WTC11 (cell line): ENCODE results near the gene CHD6. TPM values are rescaled to one million over a fixed set of nuclear protein-coding genes. Genes with fewer than 3 reads are reported as not detected.

Source experiments
- ATAC-seq: fragments of 200-7000 bp; cut with Tn5 transposase; 2 replicates; pipeline ENCODE4 v1.10.0; 2021; ENCODE audit warnings: mild to moderate bottlenecking, moderate library complexity
- CTCF ChIA-PET: fragments of 300-600 bp; sonication (Branson Sonifier 250); formaldehyde crosslinking; loops from one replicate; lab custom pipeline; 2021; ENCODE audit warnings: antibody characterized with exemption; lab: Charles Lee
- POLR2A ChIA-PET: fragments of 350-600 bp; sonication (Branson Sonifier 250); formaldehyde crosslinking; loops from one replicate; lab custom pipeline; 2021; ENCODE audit warnings: antibody characterized with exemption; lab: Charles Lee
- DNase-seq: peaks from one replicate; pipeline ENCODE4 v3.0.0; 2021; ENCODE audit warnings: low spot score
- H3K27ac Mint-ChIP-seq: 2 replicates; pipeline ENCODE4 v1.8.0; 2021; ENCODE audit warnings: mixed read lengths
- H3K27me3 Mint-ChIP-seq: 2 replicates; pipeline ENCODE4 v1.8.0; 2021; ENCODE audit warnings: low read depth, mild to moderate bottlenecking, moderate library complexity, mixed read lengths
- H3K36me3 Mint-ChIP-seq: 2 replicates; pipeline ENCODE4 v1.8.0; 2021; ENCODE audit warnings: mixed read lengths
- H3K4me1 Mint-ChIP-seq: 2 replicates; pipeline ENCODE4 v1.8.0; 2022; ENCODE audit warnings: mixed read lengths
- H3K4me3 Mint-ChIP-seq: 2 replicates; pipeline ENCODE4 v1.8.0; 2021; ENCODE audit warnings: mild to moderate bottlenecking, moderate library complexity, mixed read lengths
- H3K9me3 Mint-ChIP-seq: 2 replicates; pipeline ENCODE4 v1.8.0; 2021; ENCODE audit warnings: mixed read lengths
- CREB1 ChIP-seq: sonication (generic); formaldehyde crosslinking; IDR thresholded peaks from 2 replicates; pipeline ENCODE4 v1.8.0; 2023; ENCODE audit warnings: mild to moderate bottlenecking, missing genetic modification reagents
- HMGA2 ChIP-seq: fragments of 250-450 bp; sonication (Bioruptor Pico); IDR thresholded peaks from 2 replicates; pipeline ENCODE4 v1.4.0; 2021; ENCODE audit warnings: mild to moderate bottlenecking, moderate library complexity
- NR3C1 ChIP-seq: sonication (generic); formaldehyde crosslinking; conservative IDR thresholded peaks from 2 replicates; pipeline ENCODE4 v1.8.1; 2023; ENCODE audit warnings: low read depth, mild to moderate bottlenecking, missing genetic modification reagents
- SMAD4 ChIP-seq: sonication (generic); formaldehyde crosslinking; IDR thresholded peaks from 2 replicates; pipeline ENCODE4 v1.8.0; 2022; ENCODE audit warnings: mild to moderate bottlenecking, missing genetic modification reagents
- ZNF671 ChIP-seq: fragments of 250-450 bp; sonication (Bioruptor Pico); IDR thresholded peaks from 2 replicates; pipeline ENCODE4 v1.8.0; 2021; ENCODE audit warnings: mild to moderate bottlenecking
- total RNA-seq: library from RNA; stranded (reverse); gene quantifications from 3 replicates; pipeline ENCODE4 v1.2.3, GENCODE V29; 2021
- TF ChIP-seq, protein P1 (sequence below): sonication (generic); formaldehyde crosslinking; conservative IDR thresholded peaks from 2 replicates; pipeline ENCODE4 v1.8.1; 2023; ENCODE audit warnings: mild to moderate bottlenecking, low read depth, missing genetic modification reagents, moderate library complexity
- TF ChIP-seq, protein P2 (sequence below): sonication (generic); formaldehyde crosslinking; IDR thresholded peaks from 2 replicates; pipeline ENCODE4 v1.8.0; 2022; ENCODE audit warnings: mild to moderate bottlenecking, missing genetic modification reagents
- TF ChIP-seq, protein P3 (sequence below): sonication (generic); formaldehyde crosslinking; IDR thresholded peaks from 2 replicates; pipeline ENCODE4 v1.8.1; 2022; ENCODE audit warnings: mild to moderate bottlenecking, moderate library complexity, missing genetic modification reagents
- TF ChIP-seq, protein P4 (sequence below): fragments of 250-450 bp; sonication (Bioruptor Pico); IDR thresholded peaks from 2 replicates; pipeline ENCODE4 v1.9.0; 2021; ENCODE audit warnings: mild to moderate bottlenecking, borderline replicate concordance
- TF ChIP-seq, protein P5 (sequence below): sonication (generic); formaldehyde crosslinking; IDR thresholded peaks from 2 replicates; pipeline ENCODE4 v1.8.0; 2023; ENCODE audit warnings: missing genetic modification reagents, mild to moderate bottlenecking, borderline replicate concordance
- TF ChIP-seq, protein P6 (sequence below): sonication (generic); formaldehyde crosslinking; IDR thresholded peaks from 2 replicates; pipeline ENCODE4 v1.8.1; 2022; ENCODE audit warnings: low read depth, missing genetic modification reagents, borderline replicate concordance

Gene CHD6
- total RNA-seq, 1 experiment from 2014 or later = 52.1 TPM

DNA sequence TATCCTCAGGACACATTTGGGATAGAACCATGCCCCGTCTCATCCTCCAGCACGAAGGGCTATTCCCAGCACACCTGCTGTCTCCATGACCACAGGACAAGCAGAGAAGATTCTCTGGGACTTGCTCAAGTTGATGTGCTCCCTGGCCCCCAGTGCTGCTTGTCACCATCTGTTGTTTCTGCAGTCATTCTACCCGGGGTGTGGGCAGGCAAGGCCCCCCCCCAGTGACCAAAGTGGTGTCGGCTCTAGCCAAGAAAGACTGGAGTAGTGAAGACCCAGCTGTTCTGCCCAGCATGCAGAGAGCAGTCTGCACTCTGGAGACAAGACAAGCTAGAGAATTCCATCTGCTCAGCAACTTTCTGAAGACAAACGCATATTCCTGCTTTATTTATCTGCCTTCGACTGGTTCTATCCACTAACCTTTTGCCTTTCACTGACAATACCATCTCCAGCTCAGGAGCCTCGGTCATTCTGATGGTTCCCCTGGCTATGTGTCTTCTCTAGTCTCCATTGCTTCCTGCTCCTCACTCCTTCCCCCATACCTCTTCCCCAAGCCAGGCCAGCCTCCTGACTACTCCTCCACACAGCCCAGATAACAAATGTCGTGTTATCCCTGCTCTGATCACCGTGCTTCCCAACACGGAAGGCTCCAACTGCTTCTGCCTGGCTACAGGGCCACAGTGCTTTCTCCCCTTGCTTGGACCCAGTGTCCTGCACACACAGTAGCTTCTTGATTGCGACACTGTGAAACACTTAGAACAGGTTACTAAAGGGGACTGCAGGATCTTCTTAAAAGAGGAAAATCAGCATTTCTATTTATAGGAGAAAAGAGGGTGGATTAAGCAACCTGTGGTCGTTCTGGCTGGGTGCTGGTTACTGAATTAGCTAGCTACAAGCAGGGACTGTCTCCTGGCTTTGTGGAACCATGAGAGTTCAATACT, 164.9 kb downstream of the CHD6 start (continued):
- TF ChIP-seq, protein P1, sequence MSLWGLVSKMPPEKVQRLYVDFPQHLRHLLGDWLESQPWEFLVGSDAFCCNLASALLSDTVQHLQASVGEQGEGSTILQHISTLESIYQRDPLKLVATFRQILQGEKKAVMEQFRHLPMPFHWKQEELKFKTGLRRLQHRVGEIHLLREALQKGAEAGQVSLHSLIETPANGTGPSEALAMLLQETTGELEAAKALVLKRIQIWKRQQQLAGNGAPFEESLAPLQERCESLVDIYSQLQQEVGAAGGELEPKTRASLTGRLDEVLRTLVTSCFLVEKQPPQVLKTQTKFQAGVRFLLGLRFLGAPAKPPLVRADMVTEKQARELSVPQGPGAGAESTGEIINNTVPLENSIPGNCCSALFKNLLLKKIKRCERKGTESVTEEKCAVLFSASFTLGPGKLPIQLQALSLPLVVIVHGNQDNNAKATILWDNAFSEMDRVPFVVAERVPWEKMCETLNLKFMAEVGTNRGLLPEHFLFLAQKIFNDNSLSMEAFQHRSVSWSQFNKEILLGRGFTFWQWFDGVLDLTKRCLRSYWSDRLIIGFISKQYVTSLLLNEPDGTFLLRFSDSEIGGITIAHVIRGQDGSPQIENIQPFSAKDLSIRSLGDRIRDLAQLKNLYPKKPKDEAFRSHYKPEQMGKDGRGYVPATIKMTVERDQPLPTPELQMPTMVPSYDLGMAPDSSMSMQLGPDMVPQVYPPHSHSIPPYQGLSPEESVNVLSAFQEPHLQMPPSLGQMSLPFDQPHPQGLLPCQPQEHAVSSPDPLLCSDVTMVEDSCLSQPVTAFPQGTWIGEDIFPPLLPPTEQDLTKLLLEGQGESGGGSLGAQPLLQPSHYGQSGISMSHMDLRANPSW (CRISPR knock-in tag) = no peak
- TF ChIP-seq, protein P2, sequence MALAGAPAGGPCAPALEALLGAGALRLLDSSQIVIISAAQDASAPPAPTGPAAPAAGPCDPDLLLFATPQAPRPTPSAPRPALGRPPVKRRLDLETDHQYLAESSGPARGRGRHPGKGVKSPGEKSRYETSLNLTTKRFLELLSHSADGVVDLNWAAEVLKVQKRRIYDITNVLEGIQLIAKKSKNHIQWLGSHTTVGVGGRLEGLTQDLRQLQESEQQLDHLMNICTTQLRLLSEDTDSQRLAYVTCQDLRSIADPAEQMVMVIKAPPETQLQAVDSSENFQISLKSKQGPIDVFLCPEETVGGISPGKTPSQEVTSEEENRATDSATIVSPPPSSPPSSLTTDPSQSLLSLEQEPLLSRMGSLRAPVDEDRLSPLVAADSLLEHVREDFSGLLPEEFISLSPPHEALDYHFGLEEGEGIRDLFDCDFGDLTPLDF (CRISPR knock-in tag) = no peak
- TF ChIP-seq, protein P3, sequence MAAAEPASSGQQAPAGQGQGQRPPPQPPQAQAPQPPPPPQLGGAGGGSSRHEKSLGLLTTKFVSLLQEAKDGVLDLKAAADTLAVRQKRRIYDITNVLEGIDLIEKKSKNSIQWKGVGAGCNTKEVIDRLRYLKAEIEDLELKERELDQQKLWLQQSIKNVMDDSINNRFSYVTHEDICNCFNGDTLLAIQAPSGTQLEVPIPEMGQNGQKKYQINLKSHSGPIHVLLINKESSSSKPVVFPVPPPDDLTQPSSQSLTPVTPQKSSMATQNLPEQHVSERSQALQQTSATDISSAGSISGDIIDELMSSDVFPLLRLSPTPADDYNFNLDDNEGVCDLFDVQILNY (CRISPR knock-in tag) = no peak
- no peak for TF ChIP-seq HMGA2 (CRISPR knock-in tag)
- no peak for TF ChIP-seq ZNF671
- TF ChIP-seq, all 79 proteins: peak for 0

DNA sequence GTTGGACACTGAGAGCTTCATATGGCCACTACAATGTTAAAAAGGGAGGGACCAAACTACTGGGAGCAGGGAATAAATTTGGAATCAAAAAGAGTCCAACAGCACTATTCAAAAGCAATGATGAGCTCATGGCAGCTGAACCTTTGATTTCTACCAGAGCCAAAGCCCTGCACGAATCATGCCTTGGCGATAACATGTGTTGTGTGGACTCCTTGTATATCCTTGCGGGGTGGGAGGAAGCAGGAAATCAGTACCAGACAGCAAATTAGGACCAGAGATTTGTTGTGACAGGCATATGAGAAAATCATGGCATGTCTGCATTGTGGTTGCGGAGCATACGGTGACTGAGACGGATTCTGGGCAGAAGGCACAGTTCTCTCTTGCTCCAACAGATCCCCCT, 166.0 kb downstream of the CHD6 start:
- no peak for DNase-seq
- no peaks in the 10 kb centered on the region for H3K9me3 Mint-ChIP-seq
- no peak for ATAC-seq
- ChIA-PET CTCF (no interaction called here), POLR2A (no interaction called here)
- H3K36me3 Mint-ChIP-seq = peaks cover 85% of the 10 kb centered on the region
- H3K27ac Mint-ChIP-seq = no peak overlapping the region
- TF ChIP-seq HMGA2 (CRISPR knock-in tag) (no peak), CREB1 (CRISPR knock-in tag) (no peak), NR3C1 (CRISPR knock-in tag) (no peak), SMAD4 (CRISPR knock-in tag) (no peak)
- TF ChIP-seq, protein P4, sequence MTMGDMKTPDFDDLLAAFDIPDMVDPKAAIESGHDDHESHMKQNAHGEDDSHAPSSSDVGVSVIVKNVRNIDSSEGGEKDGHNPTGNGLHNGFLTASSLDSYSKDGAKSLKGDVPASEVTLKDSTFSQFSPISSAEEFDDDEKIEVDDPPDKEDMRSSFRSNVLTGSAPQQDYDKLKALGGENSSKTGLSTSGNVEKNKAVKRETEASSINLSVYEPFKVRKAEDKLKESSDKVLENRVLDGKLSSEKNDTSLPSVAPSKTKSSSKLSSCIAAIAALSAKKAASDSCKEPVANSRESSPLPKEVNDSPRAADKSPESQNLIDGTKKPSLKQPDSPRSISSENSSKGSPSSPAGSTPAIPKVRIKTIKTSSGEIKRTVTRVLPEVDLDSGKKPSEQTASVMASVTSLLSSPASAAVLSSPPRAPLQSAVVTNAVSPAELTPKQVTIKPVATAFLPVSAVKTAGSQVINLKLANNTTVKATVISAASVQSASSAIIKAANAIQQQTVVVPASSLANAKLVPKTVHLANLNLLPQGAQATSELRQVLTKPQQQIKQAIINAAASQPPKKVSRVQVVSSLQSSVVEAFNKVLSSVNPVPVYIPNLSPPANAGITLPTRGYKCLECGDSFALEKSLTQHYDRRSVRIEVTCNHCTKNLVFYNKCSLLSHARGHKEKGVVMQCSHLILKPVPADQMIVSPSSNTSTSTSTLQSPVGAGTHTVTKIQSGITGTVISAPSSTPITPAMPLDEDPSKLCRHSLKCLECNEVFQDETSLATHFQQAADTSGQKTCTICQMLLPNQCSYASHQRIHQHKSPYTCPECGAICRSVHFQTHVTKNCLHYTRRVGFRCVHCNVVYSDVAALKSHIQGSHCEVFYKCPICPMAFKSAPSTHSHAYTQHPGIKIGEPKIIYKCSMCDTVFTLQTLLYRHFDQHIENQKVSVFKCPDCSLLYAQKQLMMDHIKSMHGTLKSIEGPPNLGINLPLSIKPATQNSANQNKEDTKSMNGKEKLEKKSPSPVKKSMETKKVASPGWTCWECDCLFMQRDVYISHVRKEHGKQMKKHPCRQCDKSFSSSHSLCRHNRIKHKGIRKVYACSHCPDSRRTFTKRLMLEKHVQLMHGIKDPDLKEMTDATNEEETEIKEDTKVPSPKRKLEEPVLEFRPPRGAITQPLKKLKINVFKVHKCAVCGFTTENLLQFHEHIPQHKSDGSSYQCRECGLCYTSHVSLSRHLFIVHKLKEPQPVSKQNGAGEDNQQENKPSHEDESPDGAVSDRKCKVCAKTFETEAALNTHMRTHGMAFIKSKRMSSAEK (CRISPR knock-in tag) = no peak
- TF ChIP-seq, protein P5, sequence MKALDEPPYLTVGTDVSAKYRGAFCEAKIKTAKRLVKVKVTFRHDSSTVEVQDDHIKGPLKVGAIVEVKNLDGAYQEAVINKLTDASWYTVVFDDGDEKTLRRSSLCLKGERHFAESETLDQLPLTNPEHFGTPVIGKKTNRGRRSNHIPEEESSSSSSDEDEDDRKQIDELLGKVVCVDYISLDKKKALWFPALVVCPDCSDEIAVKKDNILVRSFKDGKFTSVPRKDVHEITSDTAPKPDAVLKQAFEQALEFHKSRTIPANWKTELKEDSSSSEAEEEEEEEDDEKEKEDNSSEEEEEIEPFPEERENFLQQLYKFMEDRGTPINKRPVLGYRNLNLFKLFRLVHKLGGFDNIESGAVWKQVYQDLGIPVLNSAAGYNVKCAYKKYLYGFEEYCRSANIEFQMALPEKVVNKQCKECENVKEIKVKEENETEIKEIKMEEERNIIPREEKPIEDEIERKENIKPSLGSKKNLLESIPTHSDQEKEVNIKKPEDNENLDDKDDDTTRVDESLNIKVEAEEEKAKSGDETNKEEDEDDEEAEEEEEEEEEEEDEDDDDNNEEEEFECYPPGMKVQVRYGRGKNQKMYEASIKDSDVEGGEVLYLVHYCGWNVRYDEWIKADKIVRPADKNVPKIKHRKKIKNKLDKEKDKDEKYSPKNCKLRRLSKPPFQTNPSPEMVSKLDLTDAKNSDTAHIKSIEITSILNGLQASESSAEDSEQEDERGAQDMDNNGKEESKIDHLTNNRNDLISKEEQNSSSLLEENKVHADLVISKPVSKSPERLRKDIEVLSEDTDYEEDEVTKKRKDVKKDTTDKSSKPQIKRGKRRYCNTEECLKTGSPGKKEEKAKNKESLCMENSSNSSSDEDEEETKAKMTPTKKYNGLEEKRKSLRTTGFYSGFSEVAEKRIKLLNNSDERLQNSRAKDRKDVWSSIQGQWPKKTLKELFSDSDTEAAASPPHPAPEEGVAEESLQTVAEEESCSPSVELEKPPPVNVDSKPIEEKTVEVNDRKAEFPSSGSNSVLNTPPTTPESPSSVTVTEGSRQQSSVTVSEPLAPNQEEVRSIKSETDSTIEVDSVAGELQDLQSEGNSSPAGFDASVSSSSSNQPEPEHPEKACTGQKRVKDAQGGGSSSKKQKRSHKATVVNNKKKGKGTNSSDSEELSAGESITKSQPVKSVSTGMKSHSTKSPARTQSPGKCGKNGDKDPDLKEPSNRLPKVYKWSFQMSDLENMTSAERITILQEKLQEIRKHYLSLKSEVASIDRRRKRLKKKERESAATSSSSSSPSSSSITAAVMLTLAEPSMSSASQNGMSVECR (CRISPR knock-in tag) = no peak
- TF ChIP-seq, protein P6, sequence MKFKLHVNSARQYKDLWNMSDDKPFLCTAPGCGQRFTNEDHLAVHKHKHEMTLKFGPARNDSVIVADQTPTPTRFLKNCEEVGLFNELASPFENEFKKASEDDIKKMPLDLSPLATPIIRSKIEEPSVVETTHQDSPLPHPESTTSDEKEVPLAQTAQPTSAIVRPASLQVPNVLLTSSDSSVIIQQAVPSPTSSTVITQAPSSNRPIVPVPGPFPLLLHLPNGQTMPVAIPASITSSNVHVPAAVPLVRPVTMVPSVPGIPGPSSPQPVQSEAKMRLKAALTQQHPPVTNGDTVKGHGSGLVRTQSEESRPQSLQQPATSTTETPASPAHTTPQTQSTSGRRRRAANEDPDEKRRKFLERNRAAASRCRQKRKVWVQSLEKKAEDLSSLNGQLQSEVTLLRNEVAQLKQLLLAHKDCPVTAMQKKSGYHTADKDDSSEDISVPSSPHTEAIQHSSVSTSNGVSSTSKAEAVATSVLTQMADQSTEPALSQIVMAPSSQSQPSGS (CRISPR knock-in tag) = no peak
- no peaks in the 10 kb centered on the region for H3K4me1 Mint-ChIP-seq
- H3K27me3 Mint-ChIP-seq = no peaks in the 10 kb centered on the region
- H3K4me3 Mint-ChIP-seq = no peak overlapping the region
